ENCODE results near the gene ZC2HC1B.
"Not testable (repeated sequence)": the region's sequence is repeated elsewhere in the genome, so short reads cannot be mapped to it uniquely, and the experiment has no call there.

Gene ZC2HC1B

DNA sequence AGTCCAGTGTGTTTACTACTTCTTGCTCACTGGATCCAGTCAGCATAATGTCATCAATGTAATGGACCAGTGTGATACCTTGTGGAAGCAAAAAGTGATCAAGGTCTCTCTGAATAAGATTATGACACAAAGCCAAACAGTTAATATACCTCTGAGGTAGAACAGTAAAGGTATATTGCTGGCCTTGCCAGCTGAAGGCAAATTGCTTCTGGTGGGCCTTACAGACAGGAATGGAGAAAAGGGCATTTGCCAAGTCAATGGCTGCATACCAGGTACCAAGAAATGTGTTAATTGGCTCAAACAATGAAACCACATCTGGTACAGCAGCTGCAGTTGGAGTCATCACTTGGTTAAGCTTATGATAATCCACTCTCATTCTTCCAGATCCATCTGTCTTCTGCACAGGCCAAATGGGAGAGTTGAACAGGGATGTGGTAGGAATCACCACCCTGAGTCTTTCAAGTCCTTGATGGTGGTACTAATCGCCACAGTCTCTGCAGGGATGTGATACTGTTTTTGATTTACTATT is 7.0 kb downstream of the ZC2HC1B start:
- not testable (repeated sequence) for DNase-seq

DNA sequence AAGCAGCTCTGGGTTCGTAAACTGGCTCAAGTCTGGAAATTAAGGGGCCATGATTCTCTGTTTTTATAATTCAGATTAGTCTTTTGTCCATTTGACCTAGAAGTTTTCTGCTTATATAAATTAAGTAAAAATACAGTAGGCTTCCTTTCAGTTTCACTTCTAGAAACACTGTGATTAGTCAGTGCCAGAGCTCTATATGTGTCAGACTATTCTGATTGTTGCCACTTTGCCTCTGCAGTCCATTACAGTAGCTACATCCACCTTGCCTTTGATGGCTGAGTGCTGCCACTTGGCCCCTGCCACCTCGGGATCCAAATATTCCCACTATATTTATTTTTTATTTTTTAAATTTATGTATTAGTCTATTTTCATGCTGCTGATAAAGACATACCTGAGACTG is 7.9 kb downstream of the ZC2HC1B start:
- DNase-seq, result no peak

DNA sequence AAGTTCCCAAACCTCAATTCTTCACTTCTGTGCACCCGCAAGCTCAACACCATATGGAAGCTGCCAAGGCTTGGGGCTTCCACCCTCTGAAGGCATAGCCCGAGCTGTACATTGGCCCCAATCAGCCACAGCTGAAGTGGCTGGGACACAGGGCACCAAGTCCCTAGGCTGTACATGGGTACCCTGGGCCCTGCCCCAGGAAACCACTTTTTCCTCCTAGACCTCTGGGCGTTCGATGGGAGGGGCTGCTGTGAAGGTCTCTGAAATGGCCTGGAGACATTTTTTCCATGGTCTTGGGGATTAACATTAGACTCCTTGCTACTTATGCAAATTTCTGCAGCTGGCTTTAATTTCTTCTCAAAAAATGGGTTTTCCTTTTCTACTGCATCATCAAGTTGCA is 9.3 kb downstream of the ZC2HC1B start:
- not testable (repeated sequence) for DNase-seq

DNA sequence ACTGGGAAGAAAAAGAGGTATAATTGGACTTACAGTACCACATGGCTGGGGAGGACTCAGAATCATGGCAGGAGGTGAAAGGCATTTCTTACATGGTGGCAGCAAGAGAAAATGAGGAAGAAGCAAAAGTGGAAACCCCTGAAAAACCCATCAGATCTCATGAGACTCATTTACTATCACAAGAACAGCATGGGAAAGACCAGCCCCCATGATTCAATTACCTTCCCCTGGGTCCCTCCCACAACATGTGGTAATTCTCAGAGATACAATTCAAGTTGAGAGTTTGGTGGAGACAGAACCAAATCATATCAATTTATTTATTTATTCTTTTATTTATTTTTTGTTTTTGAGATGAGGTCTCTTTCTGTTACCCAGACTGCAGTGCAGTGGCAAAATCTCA is 10.2 kb downstream of the ZC2HC1B start:
- not testable (repeated sequence) for DNase-seq

DNA sequence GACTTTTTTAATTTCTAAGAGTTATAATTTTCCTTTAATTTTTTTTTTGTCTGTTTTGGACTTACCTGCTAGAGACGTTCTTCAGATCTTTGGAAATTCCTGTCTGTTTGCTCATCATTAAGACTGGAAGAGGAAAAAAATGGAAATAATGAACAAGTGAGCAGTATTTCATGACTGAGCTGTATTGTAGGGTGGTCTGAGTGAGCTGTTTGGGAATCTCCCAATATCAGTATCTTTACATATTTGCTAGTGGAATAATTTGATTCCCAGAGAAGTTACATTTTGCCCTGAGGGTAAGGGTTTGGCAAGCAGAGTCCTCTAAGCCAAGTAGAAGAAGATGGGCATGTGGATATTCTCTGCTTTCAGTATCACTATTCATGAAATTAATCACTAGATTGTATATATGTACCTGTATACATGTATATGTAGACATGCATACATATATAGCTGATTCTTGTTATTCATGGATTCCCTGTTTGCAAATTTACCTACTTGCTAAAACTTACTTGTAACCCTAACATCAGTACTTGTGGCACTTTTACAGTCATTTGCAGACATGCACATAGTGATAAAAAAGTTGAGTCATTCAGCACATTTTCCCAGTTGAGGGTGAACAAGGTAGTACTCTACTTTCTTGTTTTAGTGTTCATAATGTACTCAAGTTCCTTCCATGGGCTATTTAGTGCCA is 13.5 kb downstream of the ZC2HC1B start:
- DNase-seq, result no peak

DNA sequence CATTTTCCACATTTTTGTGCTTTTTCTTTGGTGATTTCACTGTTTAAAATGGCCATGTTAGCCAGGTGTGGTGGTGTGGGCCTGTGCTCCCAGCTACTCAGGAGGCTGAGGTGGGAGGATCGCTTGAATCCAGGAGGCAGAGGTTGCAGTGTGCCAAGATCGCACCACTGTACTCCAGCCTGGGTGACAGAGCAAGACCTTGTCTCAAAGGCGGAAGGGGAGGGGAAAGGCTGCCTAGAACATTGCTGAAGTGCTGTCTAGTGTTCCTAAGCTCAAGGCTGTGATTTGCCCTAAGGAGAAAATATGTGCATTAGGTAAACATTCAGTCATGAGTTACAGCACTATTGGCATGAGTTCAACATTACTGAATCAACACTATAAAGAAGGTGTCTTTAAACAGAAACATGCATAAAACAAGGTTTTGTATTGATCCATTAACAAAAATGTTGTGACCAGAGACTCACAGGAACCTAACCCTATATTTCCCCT is 14.0 kb downstream of the ZC2HC1B start:
- DNase-seq, result no peak

DNA sequence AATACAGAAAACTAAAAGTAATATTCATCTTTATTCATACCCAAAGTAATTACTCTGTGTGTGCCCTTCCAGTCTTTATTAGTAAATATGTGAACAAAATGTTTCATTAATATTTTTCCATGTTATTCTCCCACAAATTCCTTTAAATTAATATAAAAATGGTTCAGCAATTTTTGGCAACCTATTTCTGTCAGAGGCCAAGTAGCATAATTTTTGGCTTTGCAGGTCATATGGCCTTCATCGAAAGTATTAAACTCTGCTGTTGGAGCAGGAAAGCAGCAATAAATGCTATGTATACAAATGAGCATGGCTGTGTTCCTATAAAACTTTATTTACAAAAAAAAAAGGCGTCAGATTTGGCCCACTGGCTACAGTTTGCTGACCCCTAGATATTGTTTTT is 16.1 kb downstream of the ZC2HC1B start:
- DNase-seq, result no peak

DNA sequence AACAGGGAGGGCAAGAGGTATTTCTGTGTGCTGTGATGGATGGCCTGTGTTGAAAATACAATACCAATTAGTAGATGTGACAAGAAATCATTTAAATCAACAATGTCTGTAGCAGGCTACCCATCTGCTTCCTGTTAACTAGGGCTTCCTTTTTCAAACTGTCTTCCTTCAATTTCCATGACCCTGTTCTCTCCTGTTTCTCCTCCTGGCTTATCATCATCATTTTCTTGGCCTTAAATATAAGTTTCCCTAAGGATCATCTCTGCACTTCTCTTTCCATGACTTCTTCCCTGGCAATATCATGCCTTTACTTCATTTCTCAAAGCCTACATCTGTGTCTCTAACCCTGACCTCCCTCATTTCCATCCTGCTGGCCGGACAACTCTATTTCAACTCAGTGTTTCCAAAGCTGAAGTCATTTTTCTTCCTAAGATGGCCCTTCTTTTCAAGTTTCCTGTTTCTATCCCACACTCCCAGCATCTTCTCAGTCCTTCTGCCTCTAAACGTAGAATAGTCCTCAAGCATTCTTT is 18.2 kb downstream of the ZC2HC1B start:
- no peak for DNase-seq

DNA sequence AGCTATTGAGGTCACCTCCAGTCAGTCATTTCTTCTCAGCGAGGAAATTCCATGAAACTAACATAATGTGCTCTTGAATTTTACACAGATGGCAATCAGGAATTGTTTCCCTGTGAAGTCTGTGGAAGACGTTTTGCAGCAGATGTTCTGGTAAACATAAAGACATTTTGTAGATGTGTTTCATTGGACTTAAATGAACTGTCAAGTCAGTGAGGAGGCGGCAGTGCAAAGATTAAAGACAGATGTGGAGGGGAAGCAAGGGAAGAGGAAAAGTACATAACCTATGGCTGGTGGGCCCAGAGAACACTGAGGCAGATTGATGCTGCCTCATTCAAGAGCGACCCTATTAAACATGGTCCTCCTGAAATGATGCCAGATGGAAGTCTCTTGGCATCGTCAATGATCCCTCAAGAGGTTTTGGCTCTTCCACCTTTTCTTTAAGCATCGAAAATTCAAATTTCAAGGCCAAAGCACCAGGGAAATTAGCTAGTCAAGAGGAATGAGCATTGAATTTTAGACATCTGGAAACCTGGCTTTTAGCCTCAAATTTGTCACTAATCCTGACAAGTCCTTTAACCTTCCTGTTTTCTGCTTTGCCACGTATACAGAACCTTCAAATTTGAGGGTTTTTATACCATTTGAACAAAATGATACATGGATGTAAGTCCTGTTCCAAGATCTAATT is 20.1 kb downstream of the ZC2HC1B start:
- no peak for DNase-seq

DNA sequence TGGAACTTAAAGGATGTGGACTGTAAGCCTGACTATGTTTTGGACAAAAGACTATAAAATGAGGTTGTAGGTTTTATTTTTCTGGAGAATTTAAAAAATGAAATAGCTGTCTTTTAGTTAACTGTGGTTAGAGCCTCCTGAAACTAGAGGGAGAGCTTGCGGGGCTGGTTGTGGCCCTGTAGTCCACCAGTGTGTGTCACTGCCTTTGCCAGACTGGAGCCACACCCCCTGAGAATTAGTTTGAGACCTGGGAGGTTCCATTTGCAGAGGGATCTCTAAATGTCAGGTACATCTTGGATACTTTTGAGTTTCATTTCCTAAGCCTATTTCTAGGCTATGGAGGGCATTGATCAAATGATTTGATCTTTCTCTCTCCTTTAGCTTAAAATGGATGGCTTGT is 20.8 kb downstream of the ZC2HC1B start:
- DNase-seq, result no peak

DNA sequence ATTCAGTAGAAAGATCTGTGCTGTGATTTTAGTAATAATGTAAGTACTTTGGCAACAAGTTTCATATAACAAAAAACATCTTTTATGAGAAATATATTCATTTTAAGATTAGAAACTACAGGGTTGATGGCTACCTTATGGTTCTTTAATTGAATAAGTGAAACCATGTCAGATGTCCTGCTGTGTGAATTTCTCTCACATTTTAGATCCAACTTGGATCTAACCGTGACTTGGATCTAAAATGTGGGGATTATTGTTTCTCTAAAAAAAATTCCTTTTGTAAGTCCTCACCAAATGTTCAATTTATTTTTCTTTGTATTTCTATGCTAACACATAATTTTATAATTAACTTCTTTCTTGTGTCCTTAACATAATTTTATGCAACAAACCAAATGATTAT is 30.4 kb downstream of the ZC2HC1B start:
- DNase-seq, result no peak

DNA sequence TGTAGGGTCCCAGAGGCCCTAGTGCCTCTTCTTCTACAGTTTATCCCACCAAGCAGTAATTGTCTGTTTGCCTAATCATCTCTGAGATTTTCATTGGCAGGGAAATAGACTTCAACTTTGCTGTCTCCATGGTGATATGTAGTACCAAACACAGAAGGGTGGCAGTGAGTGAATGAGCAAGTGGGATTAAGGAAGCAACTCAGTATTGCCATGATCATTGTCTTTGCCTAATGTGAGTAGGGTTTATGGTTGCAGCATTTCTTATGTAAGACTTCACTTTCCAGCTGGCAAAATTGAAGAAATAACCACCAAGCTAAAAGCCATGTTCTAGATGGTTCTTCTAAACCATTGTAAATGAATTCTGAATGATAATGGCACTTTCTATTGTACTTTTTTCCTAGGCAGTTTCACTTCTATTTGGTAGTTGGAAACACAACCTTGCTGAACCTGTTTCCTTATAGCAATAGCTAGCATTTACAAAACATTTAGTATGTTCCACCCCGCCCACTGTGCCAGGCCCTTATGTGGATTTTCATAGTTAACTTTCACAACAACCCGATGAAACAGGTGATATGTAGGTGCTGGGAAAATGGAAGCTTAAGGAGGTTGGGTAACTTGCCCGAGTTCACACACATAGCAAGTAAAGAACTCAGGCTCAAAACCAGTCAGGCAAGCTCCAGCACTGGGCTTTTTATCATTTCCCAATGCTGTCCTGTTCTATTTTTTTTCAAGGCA is 32.0 kb downstream of the ZC2HC1B start:
- DNase-seq, result no peak

DNA sequence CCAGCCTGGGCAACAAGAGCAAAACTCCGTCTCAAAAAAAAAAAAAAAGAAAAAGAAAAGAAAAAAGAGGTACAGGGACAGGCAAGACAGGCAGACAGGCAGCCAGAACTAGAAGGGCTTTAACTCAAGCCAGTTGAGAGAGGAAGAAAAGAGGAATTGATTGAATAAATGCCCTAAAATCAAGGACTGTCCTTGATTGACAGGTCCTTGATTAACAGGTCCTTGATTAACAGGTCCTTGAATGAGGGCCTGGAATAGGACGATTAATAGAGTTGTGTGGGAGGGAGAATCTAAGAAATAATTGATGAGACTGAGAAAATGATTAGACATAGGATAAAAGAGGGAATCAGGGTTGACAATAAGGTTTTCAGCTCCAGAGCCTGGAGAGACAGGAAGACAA is 36.1 kb downstream of the ZC2HC1B start:
- no peak for DNase-seq

DNA sequence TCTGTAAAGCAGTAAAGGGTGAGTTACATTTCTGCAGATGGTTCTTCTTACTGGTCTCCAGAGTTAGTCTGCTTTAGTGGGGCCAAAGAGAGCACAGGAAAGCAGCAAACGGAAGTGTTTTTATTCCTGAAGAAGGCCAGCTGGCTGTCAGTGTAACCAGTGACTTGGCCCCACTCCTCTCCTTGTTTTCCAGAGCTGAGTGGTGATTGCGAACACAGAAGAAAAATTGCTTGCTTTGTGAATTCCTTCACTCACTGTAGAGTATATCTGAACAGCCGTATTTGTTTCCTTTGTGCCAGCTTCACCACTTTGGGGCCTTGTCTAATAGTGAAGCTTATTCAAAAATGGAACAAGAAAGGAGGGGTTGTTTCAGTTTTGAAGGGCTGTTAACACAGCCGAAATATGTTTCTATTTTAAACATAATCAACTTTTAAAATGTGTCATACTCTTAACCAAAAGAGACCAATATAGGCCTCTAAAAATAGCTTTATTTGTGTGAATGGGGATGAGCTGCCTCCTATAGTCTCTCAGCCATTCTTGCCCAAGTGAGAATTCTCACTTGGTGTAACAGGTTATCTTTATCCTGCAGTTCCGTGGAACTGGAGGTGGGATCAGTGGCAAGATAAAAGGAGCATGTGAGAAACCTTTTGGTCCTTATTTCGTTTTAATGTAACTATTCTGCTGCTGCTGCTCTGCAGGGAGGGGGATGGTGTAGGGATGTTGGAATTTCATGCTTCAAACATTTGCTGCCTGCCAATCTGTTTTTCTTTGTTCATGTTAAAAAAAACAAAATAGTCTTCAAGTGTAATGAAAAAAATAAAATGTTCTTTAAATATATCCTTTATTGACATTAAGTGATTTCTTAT is 37.8 kb downstream of the ZC2HC1B start:
- no peak for DNase-seq

DNA sequence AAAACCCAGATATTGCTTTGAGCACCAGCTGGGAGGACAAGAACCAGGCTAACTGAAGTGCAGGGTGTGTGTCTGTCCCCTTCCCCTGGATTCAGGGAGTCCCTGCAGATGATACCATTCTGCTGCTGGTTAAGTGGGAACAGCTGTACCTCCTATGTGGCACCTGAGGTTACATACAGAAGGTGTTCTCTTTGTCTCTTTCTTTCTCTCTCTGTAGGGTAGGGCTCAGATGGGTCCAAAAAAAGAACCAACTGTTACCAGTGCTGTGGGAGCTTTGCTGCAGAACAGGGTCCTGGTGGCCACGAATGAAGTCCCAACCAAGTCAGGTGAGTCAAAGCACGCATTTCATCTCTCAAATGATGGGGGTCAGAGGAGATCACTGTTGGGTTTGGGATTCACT is 38.6 kb downstream of the ZC2HC1B start:
- no peak for DNase-seq

DNA sequence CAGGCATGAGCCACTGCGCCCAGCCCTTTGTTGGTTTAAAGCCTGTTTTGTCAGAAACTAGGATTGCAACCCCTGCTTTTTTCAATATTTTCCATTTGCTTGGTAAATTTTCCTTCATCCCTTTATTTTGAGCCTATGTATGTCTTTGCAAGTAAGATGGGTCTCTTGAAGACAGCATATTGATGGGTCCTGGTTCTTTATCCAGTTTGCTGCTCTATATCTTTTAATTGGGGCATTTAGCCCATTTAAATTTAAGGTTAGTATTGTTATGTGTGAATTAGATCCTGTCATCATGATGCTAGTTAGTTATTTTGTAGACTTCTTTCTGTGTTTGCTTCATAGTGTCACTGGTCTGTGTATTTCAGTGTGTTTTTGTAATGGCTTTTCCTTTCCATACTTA is 46.8 kb downstream of the ZC2HC1B start:
- no peak for DNase-seq

DNA sequence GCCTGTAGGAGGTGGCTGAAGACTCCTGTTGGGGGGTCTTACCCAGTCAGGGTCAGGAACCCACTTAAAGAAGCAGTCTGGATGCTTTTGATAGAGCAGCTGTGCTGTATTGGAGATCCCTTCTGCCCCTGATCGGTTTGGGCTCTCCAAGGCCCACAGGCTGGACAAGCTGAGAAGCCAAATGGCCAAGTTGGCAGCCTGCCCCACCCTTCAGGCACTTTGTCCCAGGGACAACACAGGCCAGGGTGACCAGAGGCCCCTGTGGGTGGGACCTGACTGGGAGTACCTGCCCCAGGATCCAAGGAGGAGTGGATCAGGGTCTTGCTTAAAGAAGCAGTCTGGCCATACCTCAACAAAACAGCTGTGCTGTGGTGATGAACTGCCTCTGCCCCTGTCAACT is 48.4 kb downstream of the ZC2HC1B start:
- DNase-seq, result no peak

DNA sequence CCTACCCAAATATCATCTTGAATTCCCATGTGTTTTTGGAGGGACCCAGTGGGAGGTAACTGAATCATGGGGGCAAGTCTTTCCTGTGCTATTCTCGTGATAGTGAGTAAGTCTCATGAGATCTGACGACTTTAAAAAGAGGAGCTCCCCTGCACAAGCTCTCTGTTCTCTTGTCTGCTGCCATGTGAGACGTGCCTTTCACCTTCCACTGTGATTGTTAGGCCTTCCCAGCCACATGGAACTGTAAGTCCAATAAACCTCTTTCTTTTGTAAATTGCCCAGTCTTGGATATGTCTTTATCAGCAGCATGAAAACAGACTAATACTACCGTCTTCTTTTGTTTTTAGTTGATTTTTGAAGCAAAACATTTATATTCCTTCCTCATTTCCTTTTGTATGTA is 52.8 kb downstream of the ZC2HC1B start:
- DNase-seq, result not testable (repeated sequence)

DNA sequence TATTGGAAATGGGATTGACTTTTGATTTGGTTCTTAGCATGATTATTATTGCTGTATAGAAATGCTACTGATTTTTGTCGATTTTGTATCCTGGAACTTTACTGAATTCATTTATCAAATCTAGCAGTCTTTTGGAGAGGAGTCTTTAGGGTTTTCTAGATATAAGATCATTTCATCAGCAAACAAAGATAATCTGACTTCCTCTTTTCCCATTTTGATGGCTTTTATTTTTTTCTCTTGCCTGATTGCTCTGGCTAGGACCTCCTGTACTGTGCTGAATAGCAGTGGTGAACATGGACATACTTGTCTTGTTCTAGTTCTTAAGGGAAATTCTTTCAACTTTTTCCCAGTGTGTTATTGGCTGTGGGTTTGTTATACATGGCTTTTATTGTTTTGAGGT is 64.6 kb downstream of the ZC2HC1B start:
- no peak for DNase-seq

DNA sequence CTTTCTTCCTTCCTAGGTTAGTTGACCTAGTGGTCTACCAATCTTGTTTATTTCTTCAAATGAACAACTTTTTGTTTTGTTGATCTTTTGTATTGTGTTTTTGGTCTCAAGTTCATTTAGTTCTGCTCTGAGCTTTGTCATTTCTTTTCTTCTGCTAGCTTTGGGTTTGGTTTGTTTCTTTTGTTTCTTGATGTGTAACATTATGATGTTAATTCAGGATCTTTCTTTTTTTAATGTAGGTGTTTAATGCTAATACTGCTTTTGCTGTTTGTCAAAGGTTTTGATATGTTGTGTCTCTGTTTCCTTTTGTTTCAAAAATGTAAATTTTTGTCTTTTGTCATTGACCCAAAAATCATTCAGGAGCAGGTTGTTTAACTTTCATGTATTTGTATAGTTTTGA is 65.7 kb downstream of the ZC2HC1B start:
- DNase-seq, result no peak

DNA sequence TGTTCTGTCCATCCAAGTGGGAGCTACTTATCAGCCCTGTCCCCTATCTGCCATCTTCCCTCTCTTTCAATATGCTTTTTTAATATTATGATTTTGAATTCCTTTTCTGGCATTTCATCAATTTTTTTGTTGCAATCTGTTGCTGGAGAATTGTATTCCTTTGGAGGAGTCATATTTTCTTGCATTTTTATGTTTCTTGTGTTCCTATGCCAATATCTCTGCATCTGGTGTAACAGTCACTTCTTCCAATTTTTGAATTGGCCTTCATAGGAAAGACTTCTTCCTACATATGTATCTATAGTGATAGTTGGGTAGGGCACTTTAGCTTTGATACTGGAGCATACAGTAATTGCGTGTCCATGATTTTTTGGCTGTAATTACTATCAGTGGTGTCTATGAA is 70.1 kb downstream of the ZC2HC1B start:
- DNase-seq, result no peak

DNA sequence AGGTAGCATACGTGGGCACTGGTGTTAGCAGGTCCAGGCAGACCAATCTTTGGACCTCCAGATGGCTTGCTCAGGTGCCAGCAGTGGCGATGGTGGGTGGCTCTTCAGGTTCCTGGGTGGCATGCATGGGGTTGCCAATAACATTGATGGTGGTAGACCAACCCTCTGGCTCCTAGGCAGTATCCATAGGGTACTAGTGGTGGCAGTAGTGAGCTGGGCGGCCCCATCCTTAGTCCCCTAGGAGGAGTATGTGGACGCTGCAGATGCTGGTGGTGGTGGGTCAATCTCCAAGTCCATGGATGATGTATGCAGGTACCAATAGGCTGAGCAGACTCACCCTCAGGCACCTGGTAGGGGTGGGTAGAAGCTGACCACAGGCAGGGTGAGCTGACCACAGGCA is 70.6 kb downstream of the ZC2HC1B start:
- DNase-seq, result no peak

DNA sequence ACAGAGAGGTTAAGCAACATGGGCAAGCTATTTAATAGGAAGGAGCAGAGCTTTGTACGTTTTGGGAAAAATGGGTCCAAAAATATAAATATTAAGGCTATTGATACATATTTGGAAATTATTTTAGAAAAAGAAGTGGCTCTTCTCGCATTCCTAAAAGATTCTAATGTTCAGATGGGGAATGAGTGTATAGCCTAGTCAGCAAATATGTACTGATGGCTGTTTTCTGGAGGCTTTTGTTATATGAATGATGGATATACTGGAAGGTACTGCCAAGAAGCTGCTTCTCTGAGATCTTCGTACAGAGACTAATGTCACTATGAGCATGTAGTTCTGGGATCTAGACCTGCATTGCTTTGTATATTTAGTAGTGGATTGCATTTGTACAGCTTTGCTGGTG is 72.1 kb downstream of the ZC2HC1B start:
- DNase-seq, result no peak
